K562 (cell line): Measurements from ENCODE around the gene RBFA. TPM values are rescaled to one million over a fixed set of nuclear protein-coding genes. Genes with fewer than 3 reads are reported as not detected.

Source experiments
- ADNP ChIP-seq: fragments of 200-800 bp; sonication (Bioruptor generic); IDR thresholded peaks from 2 replicates; pipeline ENCODE4 v1.6.1; 2016; ENCODE audit warnings: missing genetic modification characterization, missing compliant biosample characterization
- ARID3A ChIP-seq: IDR thresholded peaks from 2 replicates; pipeline ENCODE4 v1.6.1; 2012; ENCODE audit warnings: low read depth, low read length, improper control_type of control experiment, borderline replicate concordance
- BACH1 ChIP-seq: fragments of 200-800 bp; sonication (Bioruptor generic); IDR thresholded peaks from 2 replicates; pipeline ENCODE4 v1.6.1; 2016; ENCODE audit warnings: missing genetic modification characterization, missing compliant biosample characterization
- BDP1 ChIP-seq: IDR thresholded peaks from 3 replicates; pipeline ENCODE4 v1.6.1; 2011; ENCODE audit not compliant: insufficient read length, insufficient read depth
- CREM ChIP-seq: IDR thresholded peaks from 2 replicates; pipeline ENCODE4 v1.6.1; 2014; ENCODE audit warnings: antibody characterized with exemption, low read depth
- ESRRB ChIP-seq: fragments of 250-450 bp; sonication (Bioruptor Pico); IDR thresholded peaks from 2 replicates; pipeline ENCODE4 v1.5.0; 2020; ENCODE audit warnings: mild to moderate bottlenecking, moderate library complexity, borderline replicate concordance
- GTF2E2 ChIP-seq: fragments of 200-800 bp; sonication (Bioruptor generic); IDR thresholded peaks from 2 replicates; pipeline ENCODE4 v1.6.1; 2016; ENCODE audit warnings: missing genetic modification characterization, missing compliant biosample characterization
- JUNB ChIP-seq: fragments of 450-650 bp; formaldehyde crosslinking; conservative IDR thresholded peaks from 2 replicates; pipeline ENCODE4 v1.4.0; 2020; ENCODE audit warnings: mild to moderate bottlenecking
- JUND ChIP-seq, 2 experiments: IDR thresholded peaks; 2 replicates in 1 of 2; 3 replicates in 1 of 2; pipeline ENCODE4 v1.6.1; 2011; ENCODE audit warnings: borderline replicate concordance in 2 of 2, low read depth in 2 of 2, low read length in 2 of 2, improper control_type of control experiment in 1 of 2, missing biosample characterization in 1 of 2, missing genetic modification characterization in 1 of 2, missing genetic modification reagents in 1 of 2
- MAX ChIP-seq: sonication (generic); formaldehyde crosslinking; IDR thresholded peaks from 2 replicates; pipeline ENCODE4 v1.9.0; 2022; ENCODE audit warnings: mild to moderate bottlenecking, missing genetic modification reagents
- NR3C1 ChIP-seq: sonication (generic); formaldehyde crosslinking; IDR thresholded peaks from 2 replicates; pipeline ENCODE4 v1.8.1; 2022; ENCODE audit warnings: missing genetic modification reagents
- PKNOX1 ChIP-seq: fragments of 450-650 bp; IDR thresholded peaks from 2 replicates; pipeline ENCODE4 v1.6.1; 2016
- POLR2A ChIP-seq: fragments of 450-650 bp; conservative IDR thresholded peaks from 2 replicates; pipeline ENCODE4 v1.6.1; 2016
- PPARD ChIP-seq: fragments of 250-450 bp; sonication (Bioruptor Pico); IDR thresholded peaks from 2 replicates; pipeline ENCODE4 v1.8.0; 2022; ENCODE audit warnings: inconsistent platforms, mild to moderate bottlenecking, moderate library complexity
- SMARCC2 ChIP-seq: fragments of 450-650 bp; IDR thresholded peaks from 2 replicates; pipeline ENCODE4 v1.6.1; 2017; ENCODE audit warnings: antibody characterized with exemption, moderate library complexity, mild to moderate bottlenecking, low read depth
- SREBF2 ChIP-seq: sonication (generic); formaldehyde crosslinking; IDR thresholded peaks from 2 replicates; pipeline ENCODE4 v1.4.0; 2020; ENCODE audit warnings: mild to moderate bottlenecking, missing genetic modification reagents
- TOE1 ChIP-seq, 2 experiments: fragments of 450-650 bp in 1 of 2; sonication (generic) in 1 of 2; formaldehyde crosslinking in 1 of 2; IDR thresholded peaks; 2 replicates each; pipeline versions ENCODE4 v1.7.1 to v1.8.0; 2016 to 2022; ENCODE audit warnings: borderline replicate concordance in 2 of 2, mild to moderate bottlenecking in 2 of 2, antibody characterized with exemption in 1 of 2, inconsistent platforms in 1 of 2, low read depth in 1 of 2, missing genetic modification reagents in 1 of 2, moderate library complexity in 1 of 2
- TRIM24 ChIP-seq, 2 experiments: fragments of 450-650 bp; IDR thresholded peaks; 2 replicates each; pipeline ENCODE4 v1.6.1; 2016
- USF2 ChIP-seq: sonication (generic); formaldehyde crosslinking; IDR thresholded peaks from 2 replicates; pipeline ENCODE4 v1.5.0; 2020; ENCODE audit warnings: missing genetic modification reagents
- XRCC4 ChIP-seq: IDR thresholded peaks from one replicate; pipeline ENCODE4 v1.6.1; 2011; ENCODE audit not compliant: insufficient read depth, insufficient read length; ENCODE audit errors: extremely low read depth
- ZBTB9 ChIP-seq: fragments of 450-650 bp; formaldehyde crosslinking; IDR thresholded peaks from 2 replicates; pipeline ENCODE4 v1.4.0; 2020; ENCODE audit warnings: mild to moderate bottlenecking, moderate library complexity
- ZNF24 ChIP-seq: fragments of 450-650 bp; IDR thresholded peaks from 2 replicates; pipeline ENCODE4 v1.6.1; 2016
- ZNF41 ChIP-seq: fragments of 250-450 bp; sonication (Bioruptor Pico); conservative IDR thresholded peaks from 2 replicates; pipeline ENCODE4 v1.4.0; 2020; ENCODE audit warnings: mild to moderate bottlenecking
- polyA plus RNA-seq, 8 experiments: library from polyadenylated mRNA; depleted of rRNA in 4 of 8; stranded (reverse) in 5 of 8; unstranded in 3 of 8; fragments of >200 nt; fragmentation: Nextera tagmentation in 2 of 8; fragmentation: Illumina TruSeq in 1 of 8; extraction: Ambion mirVana in 2 of 8; extraction: Trizol in 1 of 8; gene quantifications; 2 replicates each; pipeline versions ENCODE4 v1.2.1 to v1.2.3, GENCODE V29; 2011 to 2014; ENCODE audit warnings: inconsistent platforms in 1 of 8, missing spikeins in 1 of 8
- total RNA-seq, 7 experiments: library from RNA; depleted of rRNA in 6 of 7; stranded (reverse); fragments of >200 nt in 6 of 7; fragmentation: Illumina TruSeq in 2 of 7; extraction: Trizol in 2 of 7; gene quantifications; 2 replicates each; pipeline versions ENCODE4 v1.2.1 to v1.2.3, GENCODE V29; 2011 to 2021; ENCODE audit warnings: low replicate concordance in 1 of 7

The RBFA gene
- total and polyA plus RNA-seq, 9 of the 15 experiments (the other 6 are each of a cell fraction or from before 2014, with no cell fraction given) = 3.4 to 41.9 (median 25.8) TPM

GRCh38 chr18:80009661-80010550, 24.3 kb upstream of the RBFA start (continued):
- TF ChIP-seq XRCC4 (no peak), ZNF41 (no peak), ARID3A (no peak), TOE1 (IDR thresholded peaks at IDR 0.05; ENCODE audit: borderline replicate concordance) (peak; percentile 82), TOE1 (CRISPR knock-in tag; IDR thresholded peaks at IDR 0.05; ENCODE audit: borderline replicate concordance, low read depth) (no peak), TRIM24 (IDR thresholded peaks at IDR 0.05) (peak in 1 of 2 experiments; percentile 49; a peak in 2 of 4 replicates), JUNB (CRISPR knock-in tag) (no peak), SMARCC2 (no peak), BACH1 (tag) (no peak), USF2 (peak; percentile 64), SREBF2 (CRISPR knock-in tag) (no peak), ADNP (tag) (no peak), POLR2A (no peak), NR3C1 (CRISPR knock-in tag) (no peak), JUND (IDR thresholded peaks at IDR 0.05; ENCODE audit: borderline replicate concordance, low read depth, low read length) (peak; percentile 9; the same call in 1 of the 2 replicates), JUND (tag; IDR thresholded peaks at IDR 0.05; ENCODE audit: borderline replicate concordance, low read depth, low read length) (no peak), MAX (0 out of 2 replicates have a peak, but pooled peaks have one; percentile 17), ZBTB9 (CRISPR knock-in tag) (no peak), CREM (no peak), ESRRB (no peak), PPARD (CRISPR knock-in tag) (no peak), PKNOX1 (peak; percentile 46; the same call in 1 of the 2 replicates), ZNF24 (0 out of 2 replicates have a peak, but pooled peaks have one; percentile 6), GTF2E2 (tag) (no peak), BDP1 (no peak)
